22Rv1 (cell line): ENCODE measurements around the gene SRP19.

Experiments used
- H3K27ac ChIP-seq: fragments of 450-650 bp; 2 replicates; pipeline ENCODE4 v1.5.1; 2017
- CTCF ChIP-seq: fragments of 450-650 bp; IDR thresholded peaks from 2 replicates; pipeline ENCODE4 v1.5.1; 2017; ENCODE audit warnings: mild to moderate bottlenecking
- ZFX ChIP-seq: fragments of 450-650 bp; IDR thresholded peaks from 2 replicates; pipeline ENCODE4 v1.6.1; 2017; ENCODE audit warnings: antibody characterized with exemption, borderline replicate concordance

SRP19 gene

GRCh38 chr5:112918136-112918535 is 57.0 kb downstream of the SRP19 start:
- H3K27ac ChIP-seq, result no peak overlapping the region
- TF ChIP-seq ZFX (no peak), CTCF (no peak)

- no peak overlapping the region for H3K27ac ChIP-seq
- TF ChIP-seq CTCF (no peak), ZFX (no peak)
Measured at GRCh38 chr5:112918679-112919078, 57.6 kb downstream of the SRP19 start.
